Smooth muscle cell (in vitro differentiated cells): ENCODE results near the gene MYH14. TPM values are rescaled to one million over a fixed set of nuclear protein-coding genes. Genes with fewer than 3 reads are reported as not detected.

Experiments used
- DNase-seq: peaks from one replicate; lab custom pipeline; 2025; ENCODE audit not compliant: unreplicated experiment; lab: John Stamatoyannopoulos, UW
- H2AFZ ChIP-seq: fragments of 200-600 bp; sonication (generic); 2 replicates; pipeline ENCODE4 v1.6.0; 2016; ENCODE audit warnings: antibody characterized with exemption, low read depth, mild to moderate bottlenecking
- H3F3A ChIP-seq: fragments of 200-600 bp; sonication (generic); 2 replicates; pipeline ENCODE4 v1.6.0; 2017; ENCODE audit warnings: antibody characterized with exemption, low read depth
- H3K27ac ChIP-seq: fragments of 200-600 bp; sonication (generic); 2 replicates; pipeline ENCODE4 v1.5.1; 2016; ENCODE audit warnings: low read depth, mild to moderate bottlenecking
- H3K27me3 ChIP-seq: fragments of 200-600 bp; sonication (generic); 2 replicates; pipeline ENCODE4 v1.6.1; 2016; ENCODE audit warnings: low read depth, mild to moderate bottlenecking
- H3K36me3 ChIP-seq: fragments of 200-600 bp; sonication (generic); 2 replicates; pipeline ENCODE4 v1.5.1; 2016; ENCODE audit warnings: low read depth
- H3K4me1 ChIP-seq: fragments of 200-600 bp; sonication (generic); 2 replicates; pipeline ENCODE4 v1.5.1; 2016; ENCODE audit warnings: low read depth
- H3K4me2 ChIP-seq: fragments of 200-600 bp; sonication (generic); 2 replicates; pipeline ENCODE4 v1.6.0; 2016; ENCODE audit warnings: mild to moderate bottlenecking
- H3K4me3 ChIP-seq: fragments of 200-600 bp; sonication (generic); 2 replicates; pipeline ENCODE4 v1.5.1; 2016; ENCODE audit warnings: mild to moderate bottlenecking
- H3K79me2 ChIP-seq: fragments of 200-600 bp; sonication (generic); 2 replicates; pipeline ENCODE4 v1.6.0; 2016; ENCODE audit warnings: low read depth, mild to moderate bottlenecking
- H3K9ac ChIP-seq: fragments of 200-600 bp; sonication (generic); 2 replicates; pipeline ENCODE4 v1.6.0; 2016; ENCODE audit warnings: low read depth
- H3K9me3 ChIP-seq: fragments of 200-600 bp; sonication (generic); replicated peaks from 2 replicates; pipeline ENCODE4 v1.5.1; 2016; ENCODE audit warnings: low read depth
- H4K20me1 ChIP-seq: fragments of 200-600 bp; sonication (generic); 2 replicates; pipeline ENCODE4 v1.6.0; 2016; ENCODE audit warnings: low read depth
- CTCF ChIP-seq: fragments of 200-600 bp; sonication (generic); IDR thresholded peaks from 2 replicates; pipeline ENCODE4 v1.5.1; 2017; ENCODE audit warnings: borderline replicate concordance, mild to moderate bottlenecking, antibody characterized with exemption; ENCODE audit not compliant: insufficient read depth, poor library complexity, severe bottlenecking
- WGBS: methylation state at CpG from one replicate; pipeline ENCODE4 v1.1.7; 2016; ENCODE audit warnings: low lambda C conversion rate; 5-methylcytosine and 5-hydroxymethylcytosine counted together
- polyA plus RNA-seq: library from polyadenylated mRNA; unstranded; fragments of >200 nt; fragmentation: Nextera tagmentation; extraction: Ambion mirVana; gene quantifications from 2 replicates; pipeline ENCODE4 v1.2.1, GENCODE V29; 2016
- total RNA-seq: library from RNA; depleted of rRNA; stranded (reverse); fragments of >200 nt; gene quantifications from 2 replicates; pipeline ENCODE4 v1.2.3, GENCODE V29; 2014

The MYH14 gene
- total and polyA plus RNA-seq, 2 experiments from 2014 or later, result 7.5 to 30.6 TPM

- no peaks in the 10 kb centered on the region for H4K20me1 ChIP-seq
- no peaks in the 10 kb centered on the region for H3K36me3 ChIP-seq
- no peaks in the 10 kb centered on the region for H3K4me1 ChIP-seq
- no peaks in the 10 kb centered on the region for H3K27me3 ChIP-seq
- no peaks in the 10 kb centered on the region for H3K9me3 ChIP-seq
- no peak for TF ChIP-seq CTCF
- no peak overlapping the region for H3K27ac ChIP-seq
- no peak overlapping the region for H3K9ac ChIP-seq
- H3K79me2 ChIP-seq, result no peaks in the 10 kb centered on the region
- no peak overlapping the region for H2AFZ ChIP-seq
- no peak for DNase-seq
- no peaks in the 10 kb centered on the region for H3F3A ChIP-seq
- 90% methylated on average over 10 of the region's 10 CpGs for WGBS
- no peak overlapping the region for H3K4me3 ChIP-seq
- H3K4me2 ChIP-seq, result no peak overlapping the region
Measured at GRCh38 chr19:50248413-50248812, 45.0 kb downstream of the MYH14 start.

- WGBS, result 93% methylated on average over 19 of the region's 19 CpGs
Measured at GRCh38 chr19:50248826-50249225, 45.4 kb downstream of the MYH14 start.

GRCh38 chr19:50249636-50250035 lies 46.2 kb downstream of the MYH14 start:
- Histone ChIP-seq H4K20me1 (no peaks in the 10 kb centered on the region), H2AFZ (no peak overlapping the region), H3K79me2 (no peaks in the 10 kb centered on the region), H3F3A (no peaks in the 10 kb centered on the region), H3K27me3 (no peaks in the 10 kb centered on the region), H3K9ac (no peak overlapping the region), H3K9me3 (no peaks in the 10 kb centered on the region), H3K4me1 (no peaks in the 10 kb centered on the region), H3K36me3 (no peaks in the 10 kb centered on the region), H3K4me2 (no peak overlapping the region), H3K4me3 (no peak overlapping the region), H3K27ac (no peak overlapping the region)
- no peak for TF ChIP-seq CTCF
- 79% methylated on average over 16 of the region's 16 CpGs for WGBS
- DNase-seq, result no peak

More at GRCh38 chr19:50248826-50249225, 45.4 kb downstream of the MYH14 start:
- TF ChIP-seq CTCF, result no peak
- no peak overlapping the region for H3K9ac ChIP-seq
- no peaks in the 10 kb centered on the region for H3K79me2 ChIP-seq
- no peak overlapping the region for H3K27ac ChIP-seq
- H3K4me2 ChIP-seq, result no peak overlapping the region
- no peaks in the 10 kb centered on the region for H3K4me1 ChIP-seq
- H3K9me3 ChIP-seq, result no peaks in the 10 kb centered on the region
- H4K20me1 ChIP-seq, result no peaks in the 10 kb centered on the region
- no peak for DNase-seq
- no peaks in the 10 kb centered on the region for H3K27me3 ChIP-seq
- H3K36me3 ChIP-seq, result no peaks in the 10 kb centered on the region
- no peak overlapping the region for H2AFZ ChIP-seq
- no peak overlapping the region for H3K4me3 ChIP-seq
- H3F3A ChIP-seq, result no peaks in the 10 kb centered on the region

GRCh38 chr19:50250450-50251136 lies 47.2 kb downstream of the MYH14 start:
- TF ChIP-seq CTCF, result no peak
- Histone ChIP-seq H3K36me3 (no peaks in the 10 kb centered on the region), H3K9me3 (no peaks in the 10 kb centered on the region), H3F3A (no peaks in the 10 kb centered on the region), H3K79me2 (no peaks in the 10 kb centered on the region), H3K4me1 (no peaks in the 10 kb centered on the region), H3K4me2 (no peak overlapping the region), H3K4me3 (no peak overlapping the region), H3K9ac (no peak overlapping the region), H3K27ac (no peak overlapping the region), H2AFZ (no peak overlapping the region), H3K27me3 (no peaks in the 10 kb centered on the region), H4K20me1 (no peaks in the 10 kb centered on the region)
- no peak for DNase-seq
- 89% methylated on average over 14 of the region's 15 CpGs for WGBS
